Epithelial cell of prostate (primary cell): ENCODE measurements around the gene C12orf75.
"Not testable (repeated sequence)": the region's sequence is repeated elsewhere in the genome, so short reads cannot be mapped to it uniquely, and the experiment has no call there.

Experiments used
- DNase-seq: peaks from one replicate; pipeline ENCODE4 v3.0.0-alpha.2; 2011; ENCODE audit warnings: low read depth, low spot score
- H3K27ac ChIP-seq: fragments of 450-650 bp; 2 replicates; pipeline ENCODE4 v1.5.1; 2017; ENCODE audit warnings: mild to moderate bottlenecking

The C12orf75 gene

DNA sequence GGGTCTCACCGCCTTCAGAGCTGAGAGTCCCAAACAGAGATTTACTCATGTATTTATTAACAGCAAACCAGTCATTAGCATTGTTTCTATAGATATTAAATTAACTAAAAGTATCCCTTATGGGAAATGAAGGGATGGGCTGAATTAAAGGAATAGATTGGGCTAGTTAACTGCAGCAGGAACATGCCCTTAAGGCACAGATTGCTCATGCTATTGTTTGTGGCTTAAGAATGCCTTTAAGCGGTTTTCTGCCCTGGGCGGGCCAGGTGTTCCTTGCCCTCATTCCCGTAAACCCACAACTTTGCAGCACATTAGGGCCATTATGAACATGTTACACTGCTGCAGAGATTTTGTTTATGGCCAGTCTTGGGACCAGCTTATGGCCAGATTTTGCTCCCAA, 21.7 kb upstream of the C12orf75 start:
- DNase-seq, H3K27ac ChIP-seq: not testable (repeated sequence)

DNA sequence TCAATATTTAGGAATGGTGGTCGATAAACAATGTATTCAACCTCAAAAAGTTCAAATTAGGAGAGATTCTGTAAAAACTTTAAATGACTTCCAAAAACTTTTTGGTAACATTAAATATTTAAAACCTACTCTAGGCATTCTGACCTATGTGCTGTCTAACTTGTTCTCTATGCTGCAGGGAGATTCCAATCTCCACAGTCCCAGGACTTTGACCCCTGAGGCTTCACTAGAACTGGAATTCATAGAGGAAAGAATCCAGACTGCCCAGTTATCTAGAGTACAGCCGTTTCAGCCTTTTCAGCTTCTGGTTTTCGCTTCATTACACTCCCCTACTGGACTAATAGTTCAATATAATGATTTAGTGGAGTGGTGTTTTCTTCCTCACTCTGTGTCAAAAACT, 21.1 kb upstream of the C12orf75 start:
- DNase-seq, H3K27ac ChIP-seq: not testable (repeated sequence)

DNA sequence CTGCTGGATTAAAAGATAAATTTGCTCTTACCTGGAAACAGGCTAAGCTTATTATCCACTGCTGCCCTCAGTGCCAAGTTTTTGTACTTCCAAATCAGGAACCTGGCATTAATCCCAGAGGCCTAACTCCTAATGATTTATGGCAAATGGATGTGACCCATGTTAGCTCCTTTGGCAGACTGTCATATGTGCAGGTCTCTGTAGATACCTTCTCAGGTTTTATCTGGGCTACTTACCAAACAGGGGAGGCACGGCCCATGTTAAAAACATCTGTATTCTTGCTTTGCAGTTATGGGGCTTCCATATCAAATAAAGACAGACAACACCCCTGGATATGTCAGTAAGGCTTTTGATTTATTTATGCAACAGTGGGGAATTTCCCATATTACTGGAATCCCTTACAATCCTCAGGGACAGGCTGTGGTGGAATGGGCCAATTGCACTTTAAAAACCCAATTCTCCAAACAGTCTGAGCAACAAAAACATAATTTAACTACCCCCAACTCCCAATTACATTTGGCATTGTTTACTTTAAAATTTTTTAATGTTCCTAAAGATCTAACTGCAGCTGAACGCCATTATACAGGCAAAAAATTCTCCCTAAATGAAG, 19.9 kb upstream of the C12orf75 start:
- DNase-seq, H3K27ac ChIP-seq: not testable (repeated sequence)

DNA sequence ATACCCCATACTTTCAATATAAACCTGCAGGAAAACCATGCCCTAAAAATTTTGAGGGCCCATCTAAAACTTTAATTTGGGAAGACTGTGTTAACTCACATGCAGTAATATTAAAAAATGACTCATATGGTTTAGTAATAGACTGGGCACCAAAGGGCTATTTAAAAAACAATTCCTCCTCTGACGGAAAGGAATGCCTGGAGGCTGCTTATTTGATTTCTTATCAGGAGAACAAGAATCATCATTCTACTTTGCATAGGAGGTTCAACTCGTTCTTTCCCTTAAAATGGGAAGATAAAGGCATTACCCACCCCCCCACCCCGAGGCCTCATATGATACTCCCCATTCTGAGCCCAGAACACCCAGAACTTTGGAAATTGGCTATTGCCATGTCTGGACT, 18.6 kb upstream of the C12orf75 start:
- not testable (repeated sequence) for DNase-seq, H3K27ac ChIP-seq

DNA sequence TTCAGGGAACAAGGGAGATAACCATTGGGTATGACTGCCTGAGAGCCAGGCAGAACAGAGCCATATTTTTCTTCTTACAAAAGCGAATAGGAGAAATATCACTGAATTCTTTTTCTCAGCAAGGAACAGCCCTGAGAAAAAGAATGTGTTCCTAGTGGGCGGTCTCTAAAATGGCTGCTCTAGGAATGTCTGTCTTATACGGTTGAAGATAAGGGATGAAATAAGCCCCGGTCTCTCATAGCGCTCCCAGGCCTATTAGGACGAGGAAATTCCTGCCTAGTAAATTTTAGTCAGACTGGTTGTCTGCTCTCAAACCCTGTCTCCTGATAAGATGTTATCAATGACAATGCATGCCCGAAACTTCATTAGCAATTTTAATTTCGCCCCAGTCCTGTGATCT, 16.7 kb upstream of the C12orf75 start:
- H3K27ac ChIP-seq, DNase-seq: not testable (repeated sequence)

DNA sequence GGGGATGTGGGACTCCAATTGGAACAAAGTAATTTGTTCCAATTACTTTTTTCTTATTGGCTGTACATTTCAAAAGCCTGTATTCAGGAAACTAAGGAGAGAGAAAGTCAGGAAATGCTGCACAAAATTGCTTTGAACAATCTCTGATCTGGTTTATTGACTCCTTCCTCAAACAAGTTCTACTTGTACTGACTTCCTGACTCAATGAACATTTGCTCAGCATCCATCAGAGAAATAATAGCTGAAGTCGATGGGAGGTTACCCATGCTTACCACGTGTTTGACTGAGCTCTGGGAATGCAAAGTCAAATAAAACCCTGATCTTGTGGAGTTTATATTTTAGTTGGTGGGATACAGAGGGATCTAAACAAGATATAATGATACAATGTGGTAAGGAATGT, 15.4 kb upstream of the C12orf75 start:
- peak overlapping the region; percentile 77 for H3K27ac ChIP-seq
- no peak for DNase-seq

DNA sequence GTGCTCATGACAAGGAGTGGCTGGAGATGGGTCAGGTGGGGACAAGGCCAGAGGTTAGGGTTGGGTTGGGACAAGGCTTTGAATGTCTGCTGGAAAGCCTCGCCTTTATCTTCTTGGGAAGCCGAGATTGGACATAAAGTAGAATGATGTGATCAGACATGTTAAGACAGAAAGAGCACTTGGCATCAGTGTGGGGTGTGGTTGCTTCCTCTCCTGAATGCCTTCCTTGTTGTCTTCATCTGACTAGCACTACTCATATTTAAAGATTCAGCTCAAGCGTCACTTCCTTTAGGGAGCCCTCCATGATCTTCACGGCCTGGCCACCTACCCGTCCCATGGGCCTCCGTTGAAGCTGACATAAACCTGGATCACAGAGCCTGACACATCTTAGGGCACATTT, 14.8 kb upstream of the C12orf75 start:
- peak overlapping the region; percentile 77 for H3K27ac ChIP-seq
- DNase-seq = peak; percentile 81

DNA sequence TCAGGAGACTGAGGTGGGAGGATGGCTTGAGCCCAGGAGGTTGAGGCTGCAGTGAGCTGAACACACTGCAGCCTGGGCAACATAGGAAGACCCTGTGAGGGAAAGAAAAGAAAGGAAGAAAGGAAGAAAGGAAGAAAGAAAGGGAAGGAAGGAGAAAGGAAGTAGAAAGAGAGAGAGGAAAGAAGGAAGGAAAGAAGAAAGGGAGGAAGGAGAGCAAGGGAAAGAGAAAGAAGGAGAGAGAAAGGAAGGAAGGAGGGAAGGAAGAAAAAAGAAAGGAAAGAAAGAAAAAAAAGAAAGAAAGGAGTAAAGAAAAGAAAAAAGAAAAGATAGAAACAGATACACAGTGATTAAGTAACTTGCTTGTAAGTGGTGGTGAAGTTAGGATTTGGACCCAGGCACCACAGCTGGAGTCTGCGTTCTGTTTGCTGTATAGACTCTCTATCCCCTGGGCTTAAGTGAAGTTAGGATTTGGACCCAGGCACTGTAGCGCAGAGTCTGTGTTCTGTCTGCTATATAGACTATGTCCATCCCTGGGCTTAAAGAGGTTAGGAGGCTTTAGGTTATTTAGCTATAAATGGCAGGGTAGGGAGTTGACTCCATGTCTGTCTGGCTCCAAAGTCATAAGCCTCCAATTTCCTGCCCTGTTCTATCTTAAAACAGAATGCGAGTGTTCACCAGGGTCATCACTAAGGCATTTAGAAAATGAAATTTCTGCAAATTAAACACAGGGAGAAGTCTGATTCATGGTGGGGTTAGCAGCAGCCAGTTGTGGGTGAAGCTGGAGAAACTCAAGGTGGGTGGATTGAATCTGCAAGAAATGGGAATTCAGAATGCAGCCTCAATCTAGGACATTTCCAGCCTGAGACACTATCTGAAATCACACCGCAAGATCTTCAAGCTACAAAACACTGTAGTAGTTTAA, 13.3 kb upstream of the C12orf75 start:
- DNase-seq = no peak
- H3K27ac ChIP-seq = peak overlapping the region; percentile 77

DNA sequence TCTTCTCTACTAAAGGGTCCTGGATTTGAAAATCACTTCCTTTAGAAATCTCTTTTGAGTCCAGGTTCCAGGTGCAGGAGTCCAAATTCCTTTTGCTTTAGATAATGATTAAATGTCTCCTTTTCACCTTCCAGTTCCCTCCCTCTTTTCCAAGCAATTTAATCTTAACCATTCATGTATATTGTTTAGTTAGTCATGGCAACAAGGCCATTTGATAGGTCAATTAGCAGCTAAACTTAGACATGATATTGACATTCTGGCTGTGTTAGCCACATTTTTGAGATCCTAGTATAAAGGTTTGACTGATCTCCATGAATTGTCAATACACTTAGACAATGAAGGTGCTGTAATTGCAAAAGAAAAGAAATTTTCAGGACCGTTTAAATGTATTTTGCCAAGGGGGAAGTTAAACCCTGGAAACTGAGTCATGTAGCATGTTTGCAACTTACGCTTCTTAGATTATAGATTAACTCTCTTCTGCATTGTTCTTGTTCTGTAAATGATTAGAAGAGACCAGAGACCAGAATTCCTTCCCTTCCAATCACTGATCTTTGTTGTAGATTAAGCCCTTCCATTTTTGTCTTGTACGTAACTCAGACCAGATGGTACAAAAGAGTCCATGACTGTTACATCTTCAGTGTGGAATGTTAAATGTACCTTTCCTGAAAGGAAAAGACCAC, 12.4 kb upstream of the C12orf75 start:
- no peak for DNase-seq
- peak overlapping the region; percentile 77 for H3K27ac ChIP-seq

DNA sequence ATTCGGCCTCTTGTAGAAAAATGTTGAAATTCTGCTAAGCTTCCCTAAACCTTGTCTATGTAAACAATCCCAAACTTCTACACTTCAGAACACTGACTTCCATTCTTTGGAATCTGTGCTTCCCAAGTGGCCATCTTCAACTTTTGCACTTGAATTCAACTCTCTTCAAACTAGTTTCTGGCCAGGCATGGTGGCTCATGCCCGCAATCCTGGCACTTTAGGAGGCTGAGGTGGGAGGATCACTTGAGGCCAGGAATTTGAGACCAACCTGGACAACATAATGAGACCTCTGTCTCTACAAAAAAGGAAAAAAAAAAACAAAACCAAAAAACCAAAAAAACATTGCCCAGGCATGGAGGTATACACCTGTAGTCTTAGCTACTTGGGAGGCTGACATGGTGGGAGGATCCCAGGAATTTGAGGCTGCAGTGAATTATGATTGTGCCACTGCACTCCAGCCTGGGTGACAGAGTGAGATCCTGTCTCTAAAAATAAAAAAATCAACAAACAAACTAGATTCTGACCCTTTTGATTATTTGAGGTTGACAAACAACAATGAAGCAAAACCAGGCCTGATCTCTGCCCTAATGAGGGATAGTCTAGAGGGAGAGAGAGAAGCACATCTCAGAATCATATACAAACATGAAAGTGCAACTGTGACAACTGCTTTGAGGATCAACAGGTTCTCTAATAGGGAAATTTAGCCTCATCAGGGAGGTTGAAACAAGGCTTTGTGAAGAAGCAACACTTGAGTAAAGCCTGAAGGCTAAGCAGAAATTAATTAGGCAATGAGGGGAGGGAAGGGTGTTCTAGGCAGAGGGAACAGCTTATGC, 11.6 kb upstream of the C12orf75 start:
- no peak for DNase-seq
- H3K27ac ChIP-seq = peak overlapping the region; percentile 77

DNA sequence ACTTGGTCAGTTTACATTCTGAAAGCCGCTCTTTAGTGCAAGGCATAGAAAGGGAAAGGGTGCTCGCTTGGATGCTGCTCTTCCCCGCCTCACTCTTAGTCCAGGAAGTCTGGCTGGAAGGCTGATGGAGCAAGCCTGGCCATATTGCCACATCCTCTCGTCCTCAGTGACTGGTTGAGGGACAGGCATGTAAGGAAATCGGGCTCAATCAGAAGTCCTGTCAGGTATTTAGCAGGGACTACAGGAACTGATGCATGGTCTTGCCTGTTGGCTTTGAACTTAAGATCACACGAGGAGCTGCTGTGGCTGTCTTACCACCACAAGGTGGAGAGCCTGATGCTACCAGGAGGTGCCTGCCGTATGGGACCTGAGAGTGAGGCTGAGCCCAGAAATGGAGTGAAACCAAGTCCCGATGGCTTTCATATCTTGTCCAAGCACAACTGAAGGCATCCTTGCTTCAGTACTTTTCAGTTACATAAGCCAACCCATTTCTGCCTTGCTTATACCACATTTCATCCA, 10.7 kb upstream of the C12orf75 start:
- DNase-seq = no peak
- H3K27ac ChIP-seq = no peak overlapping the region

DNA sequence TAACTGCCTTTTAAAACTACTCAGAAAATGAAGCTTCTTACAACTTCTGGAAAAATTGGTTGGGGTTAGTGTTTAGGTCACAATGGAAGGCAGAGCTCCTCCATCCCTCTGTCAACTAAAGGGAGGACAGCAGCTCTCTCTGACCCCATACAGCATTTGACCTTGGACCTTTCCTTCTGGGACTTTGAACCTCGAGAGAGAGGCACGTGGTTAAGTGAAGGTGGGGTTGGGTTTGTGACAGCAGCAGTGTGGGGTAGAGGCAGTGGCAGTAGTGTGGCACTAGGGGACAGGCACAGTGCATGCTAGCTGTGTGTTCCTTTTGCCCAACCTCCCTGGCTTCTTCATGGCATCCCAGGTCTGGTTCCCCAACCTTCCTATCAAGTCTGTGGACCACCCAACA, 9.4 kb upstream of the C12orf75 start:
- no peak for DNase-seq
- H3K27ac ChIP-seq = no peak overlapping the region

DNA sequence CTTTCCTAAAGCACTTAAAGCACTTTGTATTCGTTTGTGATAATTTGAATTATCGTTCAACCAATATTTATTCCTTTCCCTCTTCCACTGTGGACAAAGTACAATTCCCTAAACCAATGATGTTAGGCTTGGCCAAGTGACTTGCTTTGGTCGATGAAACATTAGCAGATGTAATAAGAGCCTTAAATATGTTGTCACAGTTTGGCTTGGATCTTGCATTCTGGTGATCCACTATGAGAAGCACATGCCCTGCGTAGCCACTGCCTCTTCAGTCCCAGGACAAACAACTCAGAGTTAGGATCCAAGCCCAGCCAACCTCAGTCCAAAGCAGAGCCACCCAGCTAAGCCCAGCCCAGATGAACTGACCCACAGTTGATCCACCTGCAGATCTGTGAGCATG, 8.4 kb upstream of the C12orf75 start:
- H3K27ac ChIP-seq = no peak overlapping the region
- DNase-seq = no peak

DNA sequence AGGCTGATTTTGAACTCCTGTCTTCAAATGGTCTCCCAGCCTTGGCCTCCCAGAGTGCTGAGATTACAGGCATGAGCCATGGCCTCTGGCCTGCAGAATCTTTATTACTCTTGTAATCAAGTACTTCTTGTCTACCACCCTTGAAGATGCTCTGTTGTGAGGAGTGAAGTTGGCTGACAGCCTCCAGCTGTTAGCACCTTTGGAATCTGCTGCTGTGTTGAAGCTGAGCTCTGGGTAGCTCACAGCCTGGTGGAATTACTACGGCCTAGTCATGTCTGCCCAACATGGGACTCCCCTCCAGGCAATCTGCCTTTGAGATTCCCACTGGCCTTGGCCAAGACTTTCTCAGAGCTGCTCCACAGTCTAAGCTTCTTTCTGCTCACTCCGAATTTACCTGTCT, 5.8 kb upstream of the C12orf75 start:
- no peak for DNase-seq
- H3K27ac ChIP-seq = no peak overlapping the region

DNA sequence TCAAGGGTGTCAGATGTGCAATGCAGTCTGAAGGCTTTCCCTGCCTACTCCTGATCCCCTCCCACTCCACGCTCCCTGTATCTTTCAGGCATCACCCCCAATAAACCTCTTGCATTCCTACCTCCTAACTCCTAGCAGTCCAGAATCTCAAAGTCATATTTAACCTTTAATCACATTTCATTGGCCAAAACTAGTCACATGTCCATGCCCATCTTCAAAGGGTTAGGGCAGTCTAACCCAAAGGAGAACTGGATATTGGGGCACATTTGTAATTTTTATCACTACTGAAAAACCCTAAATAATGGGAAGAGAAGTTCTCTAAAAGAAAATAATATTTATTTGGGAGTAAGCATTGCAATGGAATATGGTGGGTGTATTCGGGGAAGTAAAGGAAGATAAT, 5.4 kb upstream of the C12orf75 start:
- no peak overlapping the region for H3K27ac ChIP-seq
- DNase-seq = no peak

DNA sequence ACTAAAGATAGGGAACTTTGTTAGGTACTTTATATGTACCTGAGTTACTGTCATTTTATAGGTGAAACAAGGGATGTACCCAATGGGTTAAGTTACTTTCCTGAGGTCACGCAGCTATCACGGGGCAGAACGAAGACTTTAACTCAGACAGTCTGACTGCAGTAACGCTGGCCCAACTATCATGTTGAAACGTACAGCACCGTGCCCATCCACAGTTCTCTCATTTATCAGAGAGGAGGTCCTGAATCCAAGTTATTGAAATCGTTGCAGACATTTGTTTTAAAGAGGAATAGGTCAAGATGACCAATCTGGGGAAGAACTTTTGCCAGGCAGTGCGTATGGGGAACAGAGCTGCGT, 587 bp upstream of the C12orf75 start:
- no peak overlapping the region for H3K27ac ChIP-seq
- no peak for DNase-seq

DNA sequence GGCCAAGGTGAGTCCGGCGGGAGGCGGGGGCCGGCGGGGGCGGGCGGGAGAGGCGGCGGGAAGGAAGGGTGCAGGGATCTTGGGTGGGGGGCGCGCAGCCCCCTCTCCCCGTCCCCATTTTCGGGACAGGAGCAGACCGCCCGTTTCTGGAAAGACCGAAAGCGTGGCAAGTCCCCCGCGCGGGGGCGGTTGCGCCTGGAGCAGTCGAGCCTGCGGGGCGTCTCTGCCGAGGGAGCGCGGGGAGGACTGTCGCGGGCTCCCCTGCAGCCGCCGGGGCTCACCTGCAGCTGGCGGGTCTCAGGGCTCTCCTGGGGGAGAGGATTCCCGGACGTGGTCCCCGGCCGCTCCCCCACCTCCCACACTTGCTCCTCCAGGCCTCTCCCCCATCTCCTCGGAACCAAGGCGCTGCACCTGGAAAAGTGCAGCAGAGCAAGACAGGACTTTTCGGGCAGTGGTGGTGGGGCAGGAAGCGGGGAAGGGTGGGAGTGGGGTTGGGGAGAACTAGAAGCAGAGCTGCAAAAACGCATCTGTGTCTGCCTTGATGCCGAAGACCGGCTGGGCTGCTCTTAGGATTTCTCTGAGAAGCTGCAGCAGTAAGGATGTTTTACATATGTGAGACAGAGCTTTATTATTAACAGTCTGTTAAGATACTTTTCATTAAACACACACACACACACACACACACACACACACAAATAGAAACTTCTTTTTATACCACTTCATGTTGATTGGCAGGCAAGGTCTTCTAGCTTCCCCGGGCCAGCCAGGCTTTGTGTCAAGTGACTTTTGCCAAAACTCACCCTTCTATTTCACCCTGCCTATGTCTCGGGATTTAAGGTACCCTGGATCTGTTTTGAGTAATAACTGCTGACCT, 677 bp downstream of the C12orf75 start:
- peak overlapping the region; percentile 34 for H3K27ac ChIP-seq
- no peak for DNase-seq

DNA sequence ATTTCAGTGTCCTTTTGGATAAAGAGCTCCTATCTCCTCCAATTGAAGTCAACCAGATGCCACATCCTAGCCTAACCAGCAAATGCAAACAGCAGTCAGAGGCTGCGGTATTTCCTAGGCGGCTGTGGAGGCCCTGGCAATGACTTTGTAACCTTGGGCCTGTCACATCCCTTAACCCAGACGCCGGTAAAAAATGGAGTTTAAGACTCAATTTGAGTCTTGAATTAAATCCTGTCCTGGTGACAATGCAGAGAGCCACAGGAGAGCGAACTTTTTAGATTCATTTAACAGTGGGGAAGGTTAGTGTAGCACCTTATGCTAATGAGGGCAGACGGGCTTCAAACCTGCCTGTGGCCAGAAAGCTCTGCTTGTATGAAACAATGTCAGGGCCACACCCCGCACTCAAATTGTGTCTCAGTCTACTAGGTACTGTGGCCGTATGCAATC, 1.3 kb downstream of the C12orf75 start:
- no peak for DNase-seq
- peak overlapping the region; percentile 34 for H3K27ac ChIP-seq

DNA sequence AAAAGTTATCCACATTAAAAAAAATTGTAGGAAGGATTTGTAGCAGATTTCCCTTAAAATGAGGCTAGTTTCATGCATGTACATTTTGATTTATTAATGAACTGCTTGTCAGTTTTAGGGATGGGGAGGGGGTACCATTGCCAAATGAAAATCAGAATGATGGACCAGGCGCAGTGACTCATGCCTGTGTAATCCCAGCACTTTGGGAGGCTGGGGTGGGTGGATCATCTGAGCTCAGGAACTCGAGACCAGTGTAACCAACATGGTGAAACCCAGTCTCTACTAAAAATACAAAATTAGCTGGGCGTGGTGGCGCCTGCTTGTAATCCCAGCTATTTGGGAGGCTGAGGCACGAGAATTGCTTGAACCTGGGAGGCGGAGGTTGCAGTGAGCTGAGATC, 1.8 kb downstream of the C12orf75 start:
- not testable (repeated sequence) for DNase-seq

More for the DNA sequence above, 1.8 kb downstream of the C12orf75 start:
- H3K27ac ChIP-seq = peak overlapping the region; percentile 34
